Measurements from ENCODE around the gene SETD2.

The SETD2 gene

DNA sequence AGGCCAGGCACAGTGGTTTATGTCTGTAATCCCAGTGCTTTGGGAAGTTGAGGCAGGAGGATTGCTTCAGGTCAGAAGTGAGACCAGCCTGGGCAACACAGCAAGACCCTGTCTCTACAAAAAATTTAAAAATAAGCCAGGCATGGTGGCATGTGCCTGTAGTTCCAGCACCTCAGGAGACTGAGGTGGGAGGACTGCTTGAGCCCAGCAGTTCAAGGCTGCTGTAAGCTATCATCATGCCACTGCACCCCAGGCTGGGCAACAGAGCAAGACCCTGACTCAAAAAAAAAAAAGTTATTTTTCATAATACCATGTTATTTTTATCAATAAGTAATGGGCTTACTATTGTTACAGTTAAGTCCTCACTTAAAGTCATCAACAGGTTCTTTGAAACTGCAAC lies 59.7 kb downstream of the SETD2 start:
- TF ChIP-seq POLR2A (IDR thresholded peaks at IDR 0.05; ENCODE audit: extremely low read depth, insufficient read length): no peak
- no peak for TF ChIP-seq MYC (IDR thresholded peaks at IDR 0.05; ENCODE audit: low read depth, low read length)
- TF ChIP-seq, protein P1, sequence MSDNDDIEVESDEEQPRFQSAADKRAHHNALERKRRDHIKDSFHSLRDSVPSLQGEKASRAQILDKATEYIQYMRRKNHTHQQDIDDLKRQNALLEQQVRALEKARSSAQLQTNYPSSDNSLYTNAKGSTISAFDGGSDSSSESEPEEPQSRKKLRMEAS (IDR thresholded peaks at IDR 0.05; ENCODE audit: low read depth, low read length): no peak
- TF ChIP-seq CTCF (IDR thresholded peaks at IDR 0.05; ENCODE audit: low read depth, low read length): no peak
- DNase-seq (ENCODE audit: low read depth): no peak
- no peak overlapping the region for H3K4me3 ChIP-seq (ENCODE audit: low read depth, low read length)

DNA sequence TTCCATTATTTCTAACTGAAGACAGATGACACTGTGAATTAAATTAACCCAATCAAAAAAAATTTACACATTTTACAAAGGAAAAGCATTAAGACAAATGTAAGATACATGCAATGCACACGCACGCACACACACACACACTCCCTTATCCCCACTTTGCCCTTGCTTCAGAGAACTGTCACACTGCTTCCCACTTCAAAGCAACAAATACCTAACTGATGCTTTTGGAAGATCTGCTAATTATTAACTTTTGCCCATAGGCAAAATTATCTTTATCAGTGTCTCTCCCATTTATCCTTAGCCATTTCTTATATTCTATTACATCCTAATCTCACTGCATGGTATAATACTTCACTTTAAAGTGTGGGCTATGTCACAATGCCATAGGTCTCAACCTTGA lies 60.3 kb downstream of the SETD2 start:
- TF ChIP-seq MYC (IDR thresholded peaks at IDR 0.05; ENCODE audit: low read depth, low read length): no peak
- TF ChIP-seq, protein P1 (IDR thresholded peaks at IDR 0.05; ENCODE audit: low read depth, low read length): no peak
- TF ChIP-seq CTCF (IDR thresholded peaks at IDR 0.05; ENCODE audit: low read depth, low read length): no peak
- TF ChIP-seq POLR2A (IDR thresholded peaks at IDR 0.05; ENCODE audit: extremely low read depth, insufficient read length): no peak
- no peak overlapping the region for H3K4me3 ChIP-seq (ENCODE audit: low read depth, low read length)
- no peak for DNase-seq (ENCODE audit: low read depth)

- DNase-seq (ENCODE audit: low read depth): no peak
- no peak overlapping the region for H3K4me3 ChIP-seq (ENCODE audit: low read depth, low read length)
- TF ChIP-seq CTCF (IDR thresholded peaks at IDR 0.05; ENCODE audit: low read depth, low read length) (no peak), POLR2A (IDR thresholded peaks at IDR 0.05; ENCODE audit: extremely low read depth, insufficient read length) (no peak), MYC (IDR thresholded peaks at IDR 0.05; ENCODE audit: low read depth, low read length) (no peak)
- TF ChIP-seq, protein P1 (IDR thresholded peaks at IDR 0.05; ENCODE audit: low read depth, low read length): no peak
Measured at GRCh38 chr3:47102081-47102600, 61.8 kb downstream of the SETD2 start.

GRCh38 chr3:47098910-47099309 lies 65.0 kb downstream of the SETD2 start:
- H3K4me3 ChIP-seq (ENCODE audit: low read depth, low read length): no peak overlapping the region
- TF ChIP-seq, protein P1 (IDR thresholded peaks at IDR 0.05; ENCODE audit: low read depth, low read length): no peak
- TF ChIP-seq MYC (IDR thresholded peaks at IDR 0.05; ENCODE audit: low read depth, low read length) (no peak), POLR2A (IDR thresholded peaks at IDR 0.05; ENCODE audit: extremely low read depth, insufficient read length) (no peak), CTCF (IDR thresholded peaks at IDR 0.05; ENCODE audit: low read depth, low read length) (no peak)
- DNase-seq (ENCODE audit: low read depth): no peak

- no peak overlapping the region for H3K4me3 ChIP-seq (ENCODE audit: low read depth, low read length)
- TF ChIP-seq MYC (IDR thresholded peaks at IDR 0.05; ENCODE audit: low read depth, low read length) (no peak), POLR2A (IDR thresholded peaks at IDR 0.05; ENCODE audit: extremely low read depth, insufficient read length) (no peak), CTCF (IDR thresholded peaks at IDR 0.05; ENCODE audit: low read depth, low read length) (no peak)
- TF ChIP-seq, protein P1 (IDR thresholded peaks at IDR 0.05; ENCODE audit: low read depth, low read length): no peak
- no peak for DNase-seq (ENCODE audit: low read depth)
Measured at GRCh38 chr3:47097864-47098263, 66.0 kb downstream of the SETD2 start.

All from NB4 (cell line).